Neural progenitor cell (in vitro differentiated cells): Measurements from ENCODE around the gene SWI5.

Source experiments
- EZH2phosphoT487 ChIP-seq: fragments of 200-600 bp; sonication (generic); IDR thresholded peaks from 2 replicates; pipeline ENCODE4 v1.6.1; 2017; ENCODE audit warnings: antibody characterized with exemption
- TF ChIP-seq, protein P1 (sequence below): fragments of 200-600 bp; sonication (generic); IDR thresholded peaks from 2 replicates; pipeline ENCODE4 v1.5.1; 2017; ENCODE audit warnings: antibody characterized with exemption, mild to moderate bottlenecking

DNA sequence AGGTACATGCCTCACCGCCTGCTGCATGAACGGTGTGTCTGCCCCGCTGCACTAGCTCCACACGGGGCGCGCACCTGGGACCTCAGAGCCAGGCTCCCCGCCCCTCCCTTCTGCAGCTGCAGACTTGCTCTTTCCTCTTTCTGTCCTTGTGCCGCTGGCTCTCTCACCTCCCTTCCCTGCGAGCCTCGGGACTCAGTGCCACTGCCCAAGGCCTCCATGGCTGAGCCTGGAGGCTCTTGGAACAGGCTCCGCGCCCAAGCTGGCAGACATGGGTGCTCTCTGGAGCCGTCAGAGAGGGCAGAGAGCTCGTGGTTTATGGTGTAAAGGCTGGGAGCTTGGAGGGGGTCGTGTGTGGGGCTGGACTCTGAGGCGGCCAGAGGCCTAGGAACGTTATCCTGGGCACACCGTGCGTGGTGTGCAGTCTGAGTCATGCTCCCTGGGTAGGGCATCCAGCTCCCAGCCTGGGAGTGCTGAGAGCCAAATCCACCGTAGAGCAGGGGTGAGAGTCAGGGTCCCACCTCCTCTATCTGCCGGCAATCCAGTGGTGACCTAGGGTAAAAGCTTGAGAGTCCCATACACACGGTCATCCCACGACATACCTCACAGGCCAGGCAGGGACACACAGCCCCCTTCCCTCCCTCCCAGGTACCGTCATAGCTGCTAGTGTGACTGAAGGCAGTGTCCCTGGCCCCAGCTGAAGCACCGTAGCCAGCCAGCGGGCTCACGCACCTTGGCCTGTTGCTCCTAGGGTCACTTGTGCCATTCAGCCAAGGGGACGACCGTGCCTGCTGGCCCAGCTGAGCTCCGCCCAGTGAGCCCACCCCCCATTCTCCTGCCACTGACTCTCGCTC is 22.7 kb upstream of the SWI5 start:
- TF ChIP-seq, protein P1, sequence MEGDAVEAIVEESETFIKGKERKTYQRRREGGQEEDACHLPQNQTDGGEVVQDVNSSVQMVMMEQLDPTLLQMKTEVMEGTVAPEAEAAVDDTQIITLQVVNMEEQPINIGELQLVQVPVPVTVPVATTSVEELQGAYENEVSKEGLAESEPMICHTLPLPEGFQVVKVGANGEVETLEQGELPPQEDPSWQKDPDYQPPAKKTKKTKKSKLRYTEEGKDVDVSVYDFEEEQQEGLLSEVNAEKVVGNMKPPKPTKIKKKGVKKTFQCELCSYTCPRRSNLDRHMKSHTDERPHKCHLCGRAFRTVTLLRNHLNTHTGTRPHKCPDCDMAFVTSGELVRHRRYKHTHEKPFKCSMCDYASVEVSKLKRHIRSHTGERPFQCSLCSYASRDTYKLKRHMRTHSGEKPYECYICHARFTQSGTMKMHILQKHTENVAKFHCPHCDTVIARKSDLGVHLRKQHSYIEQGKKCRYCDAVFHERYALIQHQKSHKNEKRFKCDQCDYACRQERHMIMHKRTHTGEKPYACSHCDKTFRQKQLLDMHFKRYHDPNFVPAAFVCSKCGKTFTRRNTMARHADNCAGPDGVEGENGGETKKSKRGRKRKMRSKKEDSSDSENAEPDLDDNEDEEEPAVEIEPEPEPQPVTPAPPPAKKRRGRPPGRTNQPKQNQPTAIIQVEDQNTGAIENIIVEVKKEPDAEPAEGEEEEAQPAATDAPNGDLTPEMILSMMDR, result no peak
- no peak for TF ChIP-seq EZH2phosphoT487
